Activated T-cell treated with anti-CD3 and anti-CD28 coated beads, Interleukin-2, amount 50 U/mL, for 48 hours (primary cell): ENCODE results near the gene FBXL19.

ENCODE experiments used
- DNase-seq, 2 experiments: peaks; one replicate each; pipeline ENCODE4 v3.0.0-alpha.2; 2020

Gene FBXL19

DNA sequence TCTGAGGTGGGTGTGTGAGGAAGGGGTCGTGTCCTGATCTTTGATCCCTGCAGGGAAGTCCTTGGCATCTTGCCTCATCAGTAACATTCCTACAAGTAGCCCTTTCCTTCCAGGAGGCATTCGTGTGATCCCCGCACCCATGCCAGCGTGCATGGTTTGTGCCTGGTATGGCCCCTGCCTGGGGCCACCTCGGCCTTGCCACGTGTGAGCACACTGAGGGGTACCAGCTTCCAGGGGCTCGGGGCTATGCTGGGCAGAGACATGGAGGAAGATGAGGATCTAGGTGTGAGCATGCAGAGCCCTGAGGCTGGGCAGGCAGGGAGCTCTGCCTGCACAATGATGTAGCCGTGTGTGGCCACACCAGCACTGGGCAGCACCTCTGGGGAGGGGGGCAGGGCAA is 67.7 kb downstream of the FBXL19 start:
- DNase-seq = no peak

DNA sequence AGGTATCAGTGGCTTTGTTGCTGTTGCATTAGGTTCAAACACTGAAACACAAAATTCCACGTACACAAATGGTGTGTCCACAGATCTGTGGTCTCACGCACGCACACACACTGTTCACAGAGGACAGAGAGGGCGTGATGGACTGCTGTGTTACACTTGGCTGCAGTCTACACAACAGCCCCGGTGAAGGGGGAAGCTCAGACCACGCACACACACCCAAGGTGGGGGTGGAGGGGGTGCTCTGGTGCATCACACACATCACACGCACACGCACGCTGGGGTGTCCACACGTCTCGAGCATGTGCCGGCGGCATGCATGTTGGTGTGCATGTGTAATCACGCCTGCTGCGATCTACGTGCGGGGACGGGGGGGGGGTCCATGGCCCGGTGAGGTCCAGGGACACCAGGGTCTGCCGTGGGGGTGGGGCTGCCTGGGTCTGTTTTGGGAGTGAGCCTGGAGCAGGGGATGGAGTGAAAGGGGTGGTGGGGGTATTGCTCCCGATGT is 69.0 kb downstream of the FBXL19 start:
- no peak for DNase-seq

DNA sequence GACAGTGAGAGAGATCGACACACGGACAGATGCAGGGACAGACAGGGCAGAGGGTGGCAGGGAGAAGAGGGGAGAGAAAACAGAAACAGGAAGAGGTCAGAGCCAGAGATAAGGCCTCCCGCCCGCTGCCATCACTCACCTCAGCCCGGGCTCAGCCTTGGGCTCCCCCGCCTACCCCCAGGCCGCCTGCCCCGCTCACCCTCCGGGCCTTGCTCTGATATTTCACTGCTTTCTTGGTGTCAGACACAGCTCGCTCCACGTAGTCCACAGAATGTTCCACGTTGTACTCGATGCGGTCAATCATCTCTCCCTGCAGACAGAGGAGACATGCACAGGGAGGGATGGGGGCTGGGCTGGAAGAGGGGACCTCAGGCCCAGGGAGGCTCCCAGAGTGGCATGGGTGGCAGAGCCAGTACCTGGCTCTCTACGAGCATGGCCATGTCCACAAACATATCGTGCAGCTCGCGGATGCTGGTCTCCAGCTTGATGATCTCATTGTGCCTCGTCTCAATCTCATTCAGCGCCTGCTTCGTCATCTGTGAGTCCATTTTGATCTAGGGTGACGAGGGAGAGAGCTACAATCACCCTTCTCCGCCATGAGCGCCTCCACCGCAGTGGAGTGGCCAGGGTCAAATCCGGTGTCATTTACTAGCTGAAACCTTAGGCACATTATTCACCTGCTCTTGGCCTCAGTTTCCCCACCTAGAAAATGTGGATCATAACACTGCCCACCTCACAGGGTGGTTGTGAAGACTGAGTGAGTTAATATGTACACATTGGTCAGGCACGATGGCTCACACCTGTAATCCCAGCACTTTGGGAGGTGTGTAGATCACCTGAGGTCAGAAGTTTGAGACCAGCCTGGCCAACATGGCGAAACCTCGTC is 69.8 kb downstream of the FBXL19 start:
- no peak for DNase-seq

- no peak for DNase-seq
Measured at GRCh38 chr16:30995927-30996323, 72.6 kb downstream of the FBXL19 start.

DNA sequence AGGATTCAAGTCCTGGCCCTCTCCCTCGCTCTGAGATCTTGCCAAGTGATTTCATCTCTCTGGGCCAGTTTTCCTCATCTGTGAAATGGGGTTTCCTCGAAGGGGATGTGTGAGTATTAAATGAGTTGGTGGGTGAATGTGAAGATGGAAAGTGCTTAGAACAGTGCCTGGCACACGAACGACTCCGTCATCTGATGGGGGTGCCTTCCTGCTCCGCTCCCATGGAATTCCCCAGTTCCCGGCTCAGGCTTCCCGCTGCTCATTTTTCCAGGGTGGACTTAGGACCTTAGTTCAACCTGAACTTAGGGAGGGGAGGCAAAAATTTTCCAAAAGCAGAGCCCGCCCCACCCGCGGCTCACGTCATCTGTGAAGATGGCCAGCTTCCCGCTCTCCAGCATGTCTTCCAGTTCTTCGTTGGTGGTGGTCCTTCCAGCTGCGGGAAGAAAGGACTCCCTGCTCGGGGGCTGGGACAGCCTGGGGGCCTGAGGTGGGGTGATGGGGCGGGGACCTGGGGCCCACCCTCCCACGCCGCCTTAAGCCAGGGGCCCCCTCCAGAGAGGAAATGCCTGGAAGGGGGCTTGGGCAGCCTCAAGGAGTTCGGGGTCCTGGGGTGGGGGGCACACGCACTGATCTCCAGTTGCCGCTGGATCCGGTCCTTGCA is 73.1 kb downstream of the FBXL19 start:
- DNase-seq = no peak

DNA sequence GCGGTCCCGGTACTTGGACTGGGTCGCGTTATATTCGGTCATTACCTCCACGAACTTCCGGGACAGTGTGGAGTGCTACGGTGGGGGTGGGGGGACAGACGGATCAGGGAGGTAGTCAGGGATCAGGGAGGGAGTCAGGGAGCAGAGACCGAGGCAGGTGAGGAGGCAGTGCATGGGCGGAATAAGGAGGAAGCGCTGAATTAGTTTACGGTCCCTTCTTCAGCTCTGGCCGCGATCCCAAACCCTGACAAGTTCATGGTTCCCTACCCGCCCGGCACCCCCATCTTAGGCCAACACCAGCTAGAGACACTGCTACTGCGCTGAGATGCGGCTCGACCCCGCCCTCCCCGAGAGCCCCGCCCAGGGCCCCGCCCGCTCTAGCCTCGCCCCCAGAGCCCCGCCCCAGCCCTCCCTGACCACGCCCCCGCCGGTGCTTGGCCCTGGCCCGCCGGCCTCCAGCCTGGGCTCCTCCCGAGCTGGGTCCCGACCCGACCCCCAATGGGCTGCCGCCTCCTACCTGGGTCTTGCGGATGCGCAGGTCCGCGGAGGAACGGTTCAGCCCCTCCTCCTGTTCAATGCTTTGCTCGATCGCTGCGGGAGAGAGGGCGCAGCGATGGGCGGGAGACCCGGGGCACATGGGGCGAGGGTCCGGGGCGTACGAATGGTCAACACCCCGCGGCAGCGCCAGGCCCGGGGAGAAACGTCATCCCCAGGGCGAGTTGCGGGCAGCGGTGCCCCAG is 73.8 kb downstream of the FBXL19 start:
- DNase-seq = peak; percentile 86 to 90

DNA sequence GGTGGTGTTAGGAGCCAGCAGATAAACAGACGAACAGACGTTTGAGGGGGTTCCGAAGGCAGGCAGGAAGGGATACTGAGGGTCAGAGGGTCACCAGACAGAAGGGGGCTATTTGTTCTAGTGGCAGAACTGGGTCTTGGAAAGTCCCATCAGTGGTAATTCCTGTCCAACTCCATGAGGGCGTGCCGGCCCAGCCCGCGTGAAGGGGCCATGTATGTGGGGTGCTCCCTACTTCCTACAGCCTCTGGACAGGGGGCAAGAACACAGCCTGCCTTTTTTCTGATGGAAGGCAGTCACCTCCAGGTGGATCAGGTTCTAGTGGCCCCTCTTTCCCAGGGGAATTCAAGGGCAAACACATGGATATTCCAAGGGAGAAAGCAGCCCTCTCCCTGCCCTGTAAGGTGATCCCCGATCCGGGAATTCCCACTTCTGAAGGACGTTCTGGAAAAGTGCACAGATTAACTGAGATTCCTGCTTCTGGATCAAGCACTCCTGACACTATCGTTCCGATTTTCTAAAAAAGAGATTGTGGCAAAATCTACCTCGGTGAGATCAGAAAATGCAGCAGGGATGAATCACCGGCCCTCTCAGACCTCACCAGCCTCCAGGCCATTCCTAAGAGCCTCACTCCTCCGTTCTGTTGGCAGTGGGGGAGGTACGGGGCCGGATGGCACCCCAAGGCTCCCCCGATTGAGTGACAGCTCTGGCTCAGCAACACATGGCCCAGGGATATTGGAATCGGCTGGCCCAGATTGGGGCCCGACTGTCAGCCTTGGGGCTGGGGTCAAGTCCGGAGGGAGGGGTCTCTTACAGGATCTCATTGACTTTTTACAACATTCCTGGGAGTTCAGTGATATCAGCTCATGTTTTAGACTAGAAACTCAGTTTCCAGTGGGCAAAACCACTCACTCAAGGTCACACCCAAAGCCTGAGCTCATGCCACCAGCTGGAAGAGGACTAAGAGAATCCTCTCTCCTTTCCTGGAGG is 74.6 kb downstream of the FBXL19 start:
- no peak for DNase-seq
